Ishikawa (cell line): ENCODE data around the gene DNAJA4.

ENCODE experiments used
- CEBPB ChIP-seq: IDR thresholded peaks from 2 replicates; pipeline ENCODE4 v1.6.1; 2012
- CREB1 ChIP-seq: IDR thresholded peaks from 2 replicates; pipeline ENCODE4 v1.6.1; 2012; ENCODE audit warnings: low read depth
- EGR1 ChIP-seq: IDR thresholded peaks from 2 replicates; pipeline ENCODE4 v1.6.1; 2012
- EP300 ChIP-seq: IDR thresholded peaks from 2 replicates; pipeline ENCODE4 v1.6.1; 2012; ENCODE audit warnings: borderline replicate concordance
- FOXM1 ChIP-seq: IDR thresholded peaks from 2 replicates; pipeline ENCODE4 v1.6.1; 2012; ENCODE audit warnings: low read depth, borderline replicate concordance
- MAX ChIP-seq: IDR thresholded peaks from 2 replicates; pipeline ENCODE4 v1.6.1; 2012
- NFIC ChIP-seq: IDR thresholded peaks from 2 replicates; pipeline ENCODE4 v1.6.1; 2012
- RAD21 ChIP-seq: IDR thresholded peaks from 2 replicates; pipeline ENCODE4 v1.6.1; 2012; ENCODE audit warnings: low read depth
- REST ChIP-seq: IDR thresholded peaks from 2 replicates; pipeline ENCODE4 v1.6.1; 2012; ENCODE audit warnings: low read depth, mild to moderate bottlenecking
- TAF1 ChIP-seq: IDR thresholded peaks from 2 replicates; pipeline ENCODE4 v1.6.1; 2012; ENCODE audit warnings: low read depth, mild to moderate bottlenecking
- TCF12 ChIP-seq: IDR thresholded peaks from 2 replicates; pipeline ENCODE4 v1.6.1; 2012; ENCODE audit warnings: low read depth
- TEAD4 ChIP-seq: IDR thresholded peaks from 2 replicates; pipeline ENCODE4 v1.6.1; 2012
- USF1 ChIP-seq: IDR thresholded peaks from 2 replicates; pipeline ENCODE4 v1.6.1; 2012
- YY1 ChIP-seq: IDR thresholded peaks from 2 replicates; pipeline ENCODE4 v1.6.1; 2012; ENCODE audit warnings: low read depth

- no peak for TF ChIP-seq CEBPB
- no peak for TF ChIP-seq RAD21
- TF ChIP-seq TAF1, result no peak
- no peak for TF ChIP-seq TEAD4
- no peak for TF ChIP-seq REST
- TF ChIP-seq EGR1, result no peak
- TF ChIP-seq EP300, result no peak
- no peak for TF ChIP-seq NFIC
- TF ChIP-seq MAX, result no peak
- no peak for TF ChIP-seq FOXM1
- no peak for TF ChIP-seq YY1
- no peak for TF ChIP-seq TCF12
- TF ChIP-seq USF1, result no peak
- no peak for TF ChIP-seq CREB1
Measured at GRCh38 chr15:78319588-78319987, 55.2 kb downstream of the DNAJA4 start.
